ENCODE results near the gene DMRTC1. TPM values are rescaled to one million over a fixed set of nuclear protein-coding genes. Genes with fewer than 3 reads are reported as not detected.
"Not testable (repeated sequence)": the region's sequence is repeated elsewhere in the genome, so short reads cannot be mapped to it uniquely, and the experiment has no call there.

The DMRTC1 gene
- total RNA-seq, 1 experiment from 2014 or later: not detected

DNA sequence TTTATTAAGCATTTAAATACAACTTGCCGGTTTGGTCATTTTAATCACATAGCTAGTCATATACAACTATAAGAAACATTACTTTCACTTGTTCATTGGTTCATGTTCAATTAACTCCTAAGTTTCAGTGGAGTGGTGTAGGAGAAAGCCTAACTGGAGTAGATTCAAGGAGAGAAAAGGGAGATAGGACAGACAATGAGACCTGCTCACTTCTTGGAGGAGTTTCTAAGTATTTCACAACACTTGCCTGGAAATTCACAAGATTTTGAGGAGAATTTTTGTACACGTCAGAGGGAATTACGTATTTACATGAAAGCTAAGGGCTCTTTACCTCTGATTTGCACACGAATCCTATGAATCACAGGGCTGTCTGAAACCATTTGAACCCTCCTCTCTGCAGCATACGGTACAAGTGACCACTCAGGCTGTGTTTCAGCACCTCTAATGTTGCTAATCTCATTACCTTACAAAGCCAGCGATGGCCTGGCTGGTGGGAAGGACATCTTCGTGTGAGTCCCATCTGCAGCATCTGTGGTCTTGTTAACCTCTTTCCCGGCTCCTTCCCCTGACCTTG lies 6.7 kb downstream of the DMRTC1 start:
- not testable (repeated sequence) for H3K4me3 ChIP-seq (ENCODE audit: low read depth, low read length, poor library complexity, severe bottlenecking); BruUV-seq (replicated peaks)

DNA sequence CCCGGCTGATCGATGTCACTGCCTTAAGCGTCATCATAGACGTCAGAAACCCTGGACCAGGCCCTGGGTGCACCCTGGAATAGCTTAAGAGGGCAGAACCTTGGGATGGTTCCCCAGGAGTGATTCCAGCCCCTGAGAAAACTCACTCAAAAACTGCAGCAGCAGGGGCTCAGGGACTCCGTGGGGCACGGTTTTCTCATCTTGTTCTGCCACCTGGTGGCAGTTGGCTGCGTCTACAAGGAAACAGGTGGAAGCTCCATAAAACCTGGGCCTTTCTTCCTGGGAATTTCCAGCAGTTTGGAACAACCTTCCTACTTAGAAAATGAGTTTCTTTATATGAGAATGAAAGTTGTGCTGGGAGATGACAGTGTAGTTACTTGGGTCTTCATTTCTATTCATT lies 7.2 kb downstream of the DMRTC1 start:
- intact Hi-C loops (cut with micrococcal nuclease; ENCODE audit: unreplicated experiment); H3K9me3 ChIP-seq (ENCODE audit: low read depth, low read length, poor library complexity, severe bottlenecking); BruUV-seq (replicated peaks); H3K4me1 ChIP-seq (ENCODE audit: insufficient read depth, low read length, poor library complexity, severe bottlenecking); DNase-seq (ENCODE audit: low spot score); CTCF ChIA-PET; H3K4me3 ChIP-seq (ENCODE audit: low read depth, low read length, poor library complexity, severe bottlenecking); POLR2A ChIA-PET (ENCODE audit: low non-redundant PET); H3K27ac ChIP-seq (ENCODE audit: low read depth, low read length, poor library complexity, severe bottlenecking); H3K27me3 ChIP-seq (replicated peaks; ENCODE audit: insufficient read depth, low read depth, low read length, poor library complexity); H3K36me3 ChIP-seq (ENCODE audit: insufficient read depth, low read length, poor library complexity, severe bottlenecking): not testable (repeated sequence)

More for the DNA sequence above, 6.7 kb downstream of the DMRTC1 start:
- CTCF ChIA-PET; H3K27ac ChIP-seq (ENCODE audit: low read depth, low read length, poor library complexity, severe bottlenecking); DNase-seq (ENCODE audit: low spot score); H3K27me3 ChIP-seq (replicated peaks; ENCODE audit: insufficient read depth, low read depth, low read length, poor library complexity); H3K9me3 ChIP-seq (ENCODE audit: low read depth, low read length, poor library complexity, severe bottlenecking); H3K4me1 ChIP-seq (ENCODE audit: insufficient read depth, low read length, poor library complexity, severe bottlenecking); H3K36me3 ChIP-seq (ENCODE audit: insufficient read depth, low read length, poor library complexity, severe bottlenecking); intact Hi-C loops (cut with micrococcal nuclease; ENCODE audit: unreplicated experiment); POLR2A ChIA-PET (ENCODE audit: low non-redundant PET): not testable (repeated sequence)

DNA sequence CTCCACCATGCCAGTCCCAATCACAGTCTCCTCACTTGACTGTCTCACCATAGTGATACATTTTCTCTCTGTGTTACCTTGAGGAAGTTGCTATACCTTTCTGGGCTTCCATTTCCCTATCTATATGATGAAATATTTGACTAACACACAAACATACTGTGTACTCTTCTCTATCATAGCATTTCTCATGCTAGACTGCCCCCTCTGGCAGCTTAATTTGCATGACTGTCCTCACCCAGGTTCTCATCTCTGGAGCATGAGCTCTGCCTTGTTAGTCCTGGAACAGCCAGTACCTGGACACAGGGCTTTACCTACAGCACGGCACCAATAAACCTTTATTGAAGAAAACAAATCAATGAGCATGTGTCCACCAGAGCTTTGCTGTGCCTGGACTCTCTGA lies 11.4 kb downstream of the DMRTC1 start:
- POLR2A ChIA-PET (ENCODE audit: low non-redundant PET); CTCF ChIA-PET; H3K27ac ChIP-seq (ENCODE audit: low read depth, low read length, poor library complexity, severe bottlenecking); DNase-seq (ENCODE audit: low spot score); H3K27me3 ChIP-seq (replicated peaks; ENCODE audit: insufficient read depth, low read depth, low read length, poor library complexity); BruUV-seq (replicated peaks); intact Hi-C loops (cut with micrococcal nuclease; ENCODE audit: unreplicated experiment); H3K4me1 ChIP-seq (ENCODE audit: insufficient read depth, low read length, poor library complexity, severe bottlenecking); H3K9me3 ChIP-seq (ENCODE audit: low read depth, low read length, poor library complexity, severe bottlenecking); H3K36me3 ChIP-seq (ENCODE audit: insufficient read depth, low read length, poor library complexity, severe bottlenecking); H3K4me3 ChIP-seq (ENCODE audit: low read depth, low read length, poor library complexity, severe bottlenecking): not testable (repeated sequence)

DNA sequence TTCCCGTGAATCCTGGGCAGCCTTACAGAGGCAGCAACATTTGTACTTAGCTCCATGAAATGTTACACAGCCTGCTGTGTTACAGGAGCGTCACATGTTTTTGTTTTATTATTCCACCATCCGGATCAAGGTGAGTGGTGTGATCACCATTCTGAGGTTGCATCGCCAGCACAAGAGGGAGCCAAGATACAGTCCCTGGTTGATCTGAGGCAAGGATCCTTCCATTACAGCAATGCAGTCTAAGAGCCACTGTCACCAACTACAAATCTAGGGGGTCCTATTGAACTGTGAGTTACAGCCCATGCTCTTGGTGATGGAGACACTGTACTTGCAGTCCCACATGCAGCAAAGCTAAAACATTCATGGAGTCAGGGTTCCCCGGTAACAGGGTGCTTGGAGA lies 27.5 kb downstream of the DMRTC1 start:
- H3K4me1 ChIP-seq (ENCODE audit: insufficient read depth, low read length, poor library complexity, severe bottlenecking); H3K27ac ChIP-seq (ENCODE audit: low read depth, low read length, poor library complexity, severe bottlenecking); H3K27me3 ChIP-seq (replicated peaks; ENCODE audit: insufficient read depth, low read depth, low read length, poor library complexity); BruUV-seq (replicated peaks); CTCF ChIA-PET; DNase-seq (ENCODE audit: low spot score); POLR2A ChIA-PET (ENCODE audit: low non-redundant PET); H3K9me3 ChIP-seq (ENCODE audit: low read depth, low read length, poor library complexity, severe bottlenecking); intact Hi-C loops (cut with micrococcal nuclease; ENCODE audit: unreplicated experiment); H3K4me3 ChIP-seq (ENCODE audit: low read depth, low read length, poor library complexity, severe bottlenecking); H3K36me3 ChIP-seq (ENCODE audit: insufficient read depth, low read length, poor library complexity, severe bottlenecking): not testable (repeated sequence)

DNA sequence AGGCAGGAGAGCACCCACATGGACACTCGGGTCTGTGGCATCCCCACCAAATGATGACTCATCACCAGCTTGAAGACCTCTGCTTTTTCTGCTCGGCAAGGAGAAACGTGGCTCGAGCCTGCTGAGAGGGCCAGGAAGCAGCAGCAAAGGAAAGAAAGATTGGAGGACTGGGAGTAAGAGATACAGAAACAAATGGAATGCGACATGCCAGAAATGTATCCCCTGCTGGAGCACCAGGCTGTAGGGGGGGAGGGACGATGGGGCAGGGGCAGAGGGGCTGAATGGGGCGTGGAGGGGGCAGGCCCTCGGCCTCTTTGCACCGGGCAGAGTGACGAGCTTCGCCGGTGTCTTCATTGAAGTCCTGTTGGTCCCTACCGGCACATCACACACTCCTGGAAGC lies 31.3 kb downstream of the DMRTC1 start, which contains the start of gene FAM236C:
TSS of gene FAM236C (plus strand) at position 301 of the 400 bp plus-strand sequence. CDS start 100 bp downstream, outside the sequence.
- H3K36me3 ChIP-seq (ENCODE audit: insufficient read depth, low read length, poor library complexity, severe bottlenecking); intact Hi-C loops (cut with micrococcal nuclease; ENCODE audit: unreplicated experiment); H3K4me1 ChIP-seq (ENCODE audit: insufficient read depth, low read length, poor library complexity, severe bottlenecking); DNase-seq (ENCODE audit: low spot score); CTCF ChIA-PET; H3K4me3 ChIP-seq (ENCODE audit: low read depth, low read length, poor library complexity, severe bottlenecking); H3K27me3 ChIP-seq (replicated peaks; ENCODE audit: insufficient read depth, low read depth, low read length, poor library complexity); BruUV-seq (replicated peaks); H3K27ac ChIP-seq (ENCODE audit: low read depth, low read length, poor library complexity, severe bottlenecking); H3K9me3 ChIP-seq (ENCODE audit: low read depth, low read length, poor library complexity, severe bottlenecking); POLR2A ChIA-PET (ENCODE audit: low non-redundant PET): not testable (repeated sequence)

DNA sequence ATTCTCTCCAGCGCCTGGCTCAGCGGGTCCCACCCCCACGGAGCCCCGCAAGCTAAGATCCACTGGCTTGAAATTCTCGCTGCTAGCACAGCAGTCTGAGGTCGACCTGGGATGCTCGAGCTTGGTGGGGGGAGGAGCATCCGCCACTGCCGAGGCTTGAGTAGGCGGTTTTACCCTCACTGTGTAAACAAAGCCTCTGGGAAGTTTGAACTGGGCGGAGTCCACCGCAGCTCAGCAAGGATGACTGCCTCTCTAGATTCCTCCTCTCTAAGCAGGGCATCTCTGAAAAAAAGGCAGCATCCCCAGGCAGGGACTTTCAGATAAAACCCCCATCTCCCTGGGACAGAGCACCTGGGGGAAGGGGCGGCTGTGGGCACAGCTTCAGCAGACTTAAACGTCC lies 53.9 kb downstream of the DMRTC1 start:
- BruUV-seq (replicated peaks); H3K4me1 ChIP-seq (ENCODE audit: insufficient read depth, low read length, poor library complexity, severe bottlenecking); DNase-seq (ENCODE audit: low spot score); POLR2A ChIA-PET (ENCODE audit: low non-redundant PET); H3K9me3 ChIP-seq (ENCODE audit: low read depth, low read length, poor library complexity, severe bottlenecking); CTCF ChIA-PET; H3K36me3 ChIP-seq (ENCODE audit: insufficient read depth, low read length, poor library complexity, severe bottlenecking); H3K27me3 ChIP-seq (replicated peaks; ENCODE audit: insufficient read depth, low read depth, low read length, poor library complexity); intact Hi-C loops (cut with micrococcal nuclease; ENCODE audit: unreplicated experiment); H3K4me3 ChIP-seq (ENCODE audit: low read depth, low read length, poor library complexity, severe bottlenecking); H3K27ac ChIP-seq (ENCODE audit: low read depth, low read length, poor library complexity, severe bottlenecking): not testable (repeated sequence)

DNA sequence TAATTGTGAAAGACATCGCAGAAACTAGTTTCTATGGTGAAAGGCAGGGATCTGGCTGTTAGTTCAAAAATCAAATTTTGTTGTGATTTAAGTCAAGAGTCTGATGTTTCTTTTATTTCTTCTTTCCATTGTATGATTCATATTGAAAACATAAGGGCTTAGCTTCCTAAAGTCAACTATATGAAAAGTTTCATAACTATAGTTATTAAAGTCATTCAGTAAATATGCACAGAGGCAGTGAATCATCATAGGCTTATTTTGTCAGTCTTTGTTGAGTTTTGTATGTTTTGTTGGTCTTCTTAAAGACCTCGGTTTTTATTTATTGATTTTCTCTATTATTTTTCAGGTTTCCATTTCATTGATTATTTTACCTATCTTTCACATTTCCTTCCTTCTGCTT lies 60.7 kb downstream of the DMRTC1 start:
- H3K36me3 ChIP-seq (ENCODE audit: insufficient read depth, low read length, poor library complexity, severe bottlenecking); intact Hi-C loops (cut with micrococcal nuclease; ENCODE audit: unreplicated experiment); H3K27me3 ChIP-seq (replicated peaks; ENCODE audit: insufficient read depth, low read depth, low read length, poor library complexity); CTCF ChIA-PET; DNase-seq (ENCODE audit: low spot score); BruUV-seq (replicated peaks); H3K4me3 ChIP-seq (ENCODE audit: low read depth, low read length, poor library complexity, severe bottlenecking); H3K9me3 ChIP-seq (ENCODE audit: low read depth, low read length, poor library complexity, severe bottlenecking); H3K27ac ChIP-seq (ENCODE audit: low read depth, low read length, poor library complexity, severe bottlenecking); POLR2A ChIA-PET (ENCODE audit: low non-redundant PET); H3K4me1 ChIP-seq (ENCODE audit: insufficient read depth, low read length, poor library complexity, severe bottlenecking): not testable (repeated sequence)

DNA sequence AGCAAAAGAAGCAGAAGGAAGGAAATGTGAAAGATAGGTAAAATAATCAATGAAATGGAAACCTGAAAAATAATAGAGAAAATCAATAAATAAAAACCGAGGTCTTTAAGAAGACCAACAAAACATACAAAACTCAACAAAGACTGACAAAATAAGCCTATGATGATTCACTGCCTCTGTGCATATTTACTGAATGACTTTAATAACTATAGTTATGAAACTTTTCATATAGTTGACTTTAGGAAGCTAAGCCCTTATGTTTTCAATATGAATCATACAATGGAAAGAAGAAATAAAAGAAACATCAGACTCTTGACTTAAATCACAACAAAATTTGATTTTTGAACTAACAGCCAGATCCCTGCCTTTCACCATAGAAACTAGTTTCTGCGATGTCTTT lies 106.1 kb downstream of the DMRTC1 start:
- POLR2A ChIA-PET (ENCODE audit: low non-redundant PET); H3K36me3 ChIP-seq (ENCODE audit: insufficient read depth, low read length, poor library complexity, severe bottlenecking); H3K27ac ChIP-seq (ENCODE audit: low read depth, low read length, poor library complexity, severe bottlenecking); CTCF ChIA-PET; DNase-seq (ENCODE audit: low spot score); H3K9me3 ChIP-seq (ENCODE audit: low read depth, low read length, poor library complexity, severe bottlenecking); H3K4me1 ChIP-seq (ENCODE audit: insufficient read depth, low read length, poor library complexity, severe bottlenecking); H3K4me3 ChIP-seq (ENCODE audit: low read depth, low read length, poor library complexity, severe bottlenecking); intact Hi-C loops (cut with micrococcal nuclease; ENCODE audit: unreplicated experiment); BruUV-seq (replicated peaks); H3K27me3 ChIP-seq (replicated peaks; ENCODE audit: insufficient read depth, low read depth, low read length, poor library complexity): not testable (repeated sequence)

Data from A673 (cell line).